GM12878 (cell line): ENCODE data around the gene ZNF146.

Experiments used
- ASH2L ChIP-seq: fragments of 300-600, 200-600 bp; sonication (generic); IDR thresholded peaks from 2 replicates; pipeline ENCODE4 v1.6.1; 2017; ENCODE audit warnings: low read depth, mild to moderate bottlenecking, borderline replicate concordance
- CHD2 ChIP-seq: IDR thresholded peaks from 2 replicates; pipeline ENCODE4 v1.6.1; 2011; ENCODE audit warnings: low read depth, low read length, improper control_type of control experiment, borderline replicate concordance
- CREB1 ChIP-seq: IDR thresholded peaks from 2 replicates; pipeline ENCODE4 v1.6.1; 2012; ENCODE audit warnings: low read depth, mild to moderate bottlenecking, inconsistent platforms
- CTCF ChIP-seq, 3 experiments: IDR thresholded peaks in 2 of 3; conservative IDR thresholded peaks in 1 of 3; 2 replicates each; pipeline ENCODE4 v1.5.1; 2011; ENCODE audit warnings: low read depth in 3 of 3, low read length in 3 of 3, mild to moderate bottlenecking in 3 of 3, control low read depth in 2 of 3, moderate library complexity in 2 of 3, inconsistent platforms in 1 of 3, mixed read lengths in 1 of 3; ENCODE audit not compliant: control insufficient read depth in 2 of 3, insufficient read depth in 1 of 3; ENCODE audit errors: extremely low read depth in 1 of 3
- EP300 ChIP-seq, 2 experiments: fragments of 150-350 bp in 1 of 2; IDR thresholded peaks; 2 replicates each; pipeline ENCODE4 v1.6.1; 2011 to 2012; ENCODE audit warnings: low read depth in 2 of 2, low read length in 2 of 2, borderline replicate concordance in 1 of 2, improper control_type of control experiment in 1 of 2, inconsistent platforms in 1 of 2; ENCODE audit not compliant: control insufficient read depth in 1 of 2
- EZH2 ChIP-seq: IDR thresholded peaks from 2 replicates; pipeline ENCODE4 v1.6.1; 2012; ENCODE audit warnings: low read depth, mild to moderate bottlenecking, control low read depth, inconsistent platforms, low read length, borderline replicate concordance; ENCODE audit not compliant: control insufficient read depth
- NFYB ChIP-seq: IDR thresholded peaks from 2 replicates; pipeline ENCODE4 v1.6.1; 2011; ENCODE audit warnings: low read depth, mild to moderate bottlenecking, low read length, improper control_type of control experiment, moderate library complexity; ENCODE audit not compliant: insufficient read depth
- POLR2A ChIP-seq: IDR thresholded peaks from 2 replicates; pipeline ENCODE4 v1.6.1; 2011; ENCODE audit warnings: low read depth, mild to moderate bottlenecking, low read length
- SIN3A ChIP-seq: IDR thresholded peaks from 2 replicates; pipeline ENCODE4 v1.6.1; 2012; ENCODE audit warnings: low read depth, low read length, improper control_type of control experiment
- SPI1 ChIP-seq: IDR thresholded peaks from 2 replicates; pipeline ENCODE4 v1.6.1; 2011; ENCODE audit warnings: low read depth, mild to moderate bottlenecking, low read length, moderate library complexity, borderline replicate concordance; ENCODE audit not compliant: insufficient read depth
- STAT3 ChIP-seq: IDR thresholded peaks from 2 replicates; pipeline ENCODE4 v1.6.1; 2011; ENCODE audit warnings: low read depth, low read length, improper control_type of control experiment
- SUZ12 ChIP-seq: fragments of 200-600 bp; sonication (generic); IDR thresholded peaks from one replicate; pipeline ENCODE4 v1.6.1; 2018; ENCODE audit warnings: antibody characterized with exemption, mild to moderate bottlenecking; ENCODE audit not compliant: unreplicated experiment
- ZBED1 ChIP-seq: IDR thresholded peaks from 2 replicates; pipeline ENCODE4 v1.6.1; 2016; ENCODE audit warnings: borderline replicate concordance
- ZNF384 ChIP-seq: IDR thresholded peaks from 2 replicates; pipeline ENCODE4 v1.6.1; 2012; ENCODE audit warnings: low read depth, mild to moderate bottlenecking, low read length, improper control_type of control experiment, borderline replicate concordance

- no peak for TF ChIP-seq CREB1
- no peak for TF ChIP-seq CHD2
- TF ChIP-seq EZH2: no peak
- no peak for TF ChIP-seq POLR2A
- no peak for TF ChIP-seq SIN3A
- no peak for TF ChIP-seq SPI1
- TF ChIP-seq ZBED1: no peak
- no peak for TF ChIP-seq SUZ12
- no peak for TF ChIP-seq ZNF384
- no peak for TF ChIP-seq STAT3
- TF ChIP-seq ASH2L: no peak
- TF ChIP-seq CTCF (IDR thresholded peaks at IDR 0.05 in 2 of 3, conservative IDR thresholded peaks at IDR 0.05 in 1 of 3; ENCODE audit: control insufficient read depth in 2 of 3, extremely low read depth in 1 of 3, insufficient read depth in 1 of 3, low read depth in 3 of 3, low read length in 3 of 3): no peak
- TF ChIP-seq EP300 (IDR thresholded peaks at IDR 0.05; ENCODE audit: borderline replicate concordance in 1 of 2, control insufficient read depth in 1 of 2, low read depth in 2 of 2, low read length in 2 of 2): no peak
- TF ChIP-seq NFYB: no peak
These were observed 52.3 kb downstream of the ZNF146 start for GRCh38 chr19:36267061-36267845.
